ENCODE data around the gene DARS1. TPM values are rescaled to one million over a fixed set of nuclear protein-coding genes. Genes with fewer than 3 reads are reported as not detected.

DARS1 gene
- total RNA-seq, 1 donor from 2014 or later: 82.9 TPM

DNA sequence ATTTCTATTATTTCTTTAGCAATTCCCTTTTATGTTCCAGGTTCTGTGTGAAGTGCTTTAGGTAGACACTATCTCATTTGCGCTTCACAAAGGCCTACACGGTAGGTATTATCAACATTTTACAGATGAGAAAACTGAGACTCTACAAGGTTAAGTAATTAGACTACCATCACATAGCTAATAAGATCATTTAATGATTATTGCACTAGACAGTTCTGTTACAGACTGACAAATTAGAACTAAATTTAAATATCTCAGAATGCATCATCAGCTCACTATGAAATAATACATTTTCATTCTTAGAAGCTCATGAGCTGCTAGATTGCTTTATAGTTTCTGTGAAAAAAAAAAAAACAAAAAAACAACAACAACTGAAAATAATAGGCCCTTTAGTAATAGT lies 37.9 kb downstream of the DARS1 start:
- no peak for TF ChIP-seq CTCF (IDR thresholded peaks at IDR 0.05; ENCODE audit: unreplicated experiment)
- no peak for DNase-seq (ENCODE audit: low spot score)
- Mint-ChIP-seq H3K27ac (ENCODE audit: unreplicated experiment) (no peak overlapping the region), H3K4me3 (ENCODE audit: unreplicated experiment) (no peak overlapping the region), H3K9me3 (ENCODE audit: unreplicated experiment) (no peaks in the 10 kb centered on the region), H3K4me1 (ENCODE audit: unreplicated experiment) (peaks cover 8% of the 10 kb centered on the region), H3K36me3 (ENCODE audit: low read depth, unreplicated experiment) (peaks cover 22% of the 10 kb centered on the region), H3K27me3 (ENCODE audit: unreplicated experiment) (no peaks in the 10 kb centered on the region)

- Mint-ChIP-seq H3K9me3 (ENCODE audit: unreplicated experiment) (no peaks in the 10 kb centered on the region), H3K27me3 (ENCODE audit: unreplicated experiment) (no peaks in the 10 kb centered on the region), H3K36me3 (ENCODE audit: low read depth, unreplicated experiment) (peaks cover 20% of the 10 kb centered on the region), H3K4me3 (ENCODE audit: unreplicated experiment) (no peak overlapping the region), H3K27ac (ENCODE audit: unreplicated experiment) (no peak overlapping the region), H3K4me1 (ENCODE audit: unreplicated experiment) (peaks cover 4% of the 10 kb centered on the region)
- DNase-seq (ENCODE audit: low spot score): no peak
- TF ChIP-seq CTCF (IDR thresholded peaks at IDR 0.05; ENCODE audit: unreplicated experiment): no peak
These were observed 39.9 kb downstream of the DARS1 start for GRCh38 chr2:135945526-135945925.

DNA sequence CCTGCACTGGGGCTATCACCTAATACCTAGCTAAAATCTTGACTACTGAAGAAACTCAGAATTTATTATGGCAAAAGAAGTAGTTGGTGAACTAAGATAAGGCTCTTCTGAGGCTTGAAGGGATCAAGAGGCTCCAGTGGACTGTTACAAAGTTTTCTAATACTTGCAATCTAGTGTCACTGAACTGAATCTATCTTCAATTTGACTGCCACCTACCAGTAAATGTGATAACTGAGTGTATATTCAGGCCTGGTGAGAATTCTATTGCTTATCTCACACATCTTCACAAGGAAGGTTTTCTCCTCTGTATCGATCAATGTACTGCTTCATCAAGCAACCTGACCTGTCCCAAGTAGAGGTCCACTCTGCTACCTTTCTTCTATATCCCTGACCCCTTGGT lies 40.8 kb downstream of the DARS1 start:
- H3K9me3 Mint-ChIP-seq (ENCODE audit: unreplicated experiment): no peaks in the 10 kb centered on the region
- H3K4me1 Mint-ChIP-seq (ENCODE audit: unreplicated experiment): peaks cover 2% of the 10 kb centered on the region
- no peak overlapping the region for H3K27ac Mint-ChIP-seq (ENCODE audit: unreplicated experiment)
- no peaks in the 10 kb centered on the region for H3K27me3 Mint-ChIP-seq (ENCODE audit: unreplicated experiment)
- H3K4me3 Mint-ChIP-seq (ENCODE audit: unreplicated experiment): no peak overlapping the region
- DNase-seq (ENCODE audit: low spot score): no peak
- H3K36me3 Mint-ChIP-seq (ENCODE audit: low read depth, unreplicated experiment): peaks cover 21% of the 10 kb centered on the region
- no peak for TF ChIP-seq CTCF (IDR thresholded peaks at IDR 0.05; ENCODE audit: unreplicated experiment)

DNA sequence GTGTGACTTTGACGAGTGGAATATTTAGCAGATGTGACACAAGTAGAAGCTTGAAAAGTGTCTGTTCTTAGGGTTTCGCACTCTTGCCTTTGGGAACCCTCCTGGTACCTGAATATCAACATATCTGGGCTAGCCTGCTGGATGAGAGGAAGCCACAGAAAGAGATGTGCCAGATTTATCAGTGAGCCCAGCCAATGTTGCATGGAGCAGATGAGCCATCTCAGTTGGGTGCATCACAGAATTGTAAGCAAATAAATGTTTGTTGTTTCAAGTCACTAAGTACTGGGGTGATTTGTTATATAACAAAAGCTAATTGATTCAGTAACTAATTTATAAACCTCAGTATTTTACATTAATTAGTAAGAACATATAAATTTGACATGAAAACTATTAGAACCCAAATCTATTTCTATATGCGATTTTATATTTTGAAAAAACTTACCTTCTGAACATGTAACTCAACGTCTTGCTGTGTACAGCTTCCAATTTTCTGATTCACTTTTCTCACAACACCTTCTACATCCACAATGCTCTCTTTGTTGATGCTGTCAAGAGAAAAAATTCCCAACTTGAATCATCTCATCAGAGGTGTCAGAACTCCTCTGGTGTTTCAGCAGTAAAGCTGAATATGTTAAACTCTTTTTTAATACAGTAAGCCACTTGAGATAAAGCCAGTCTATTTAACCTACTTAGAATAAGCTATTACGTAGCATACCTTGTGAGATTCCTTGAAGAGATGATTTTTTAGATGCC lies 42.3 kb downstream of the DARS1 start:
- H3K9me3 Mint-ChIP-seq (ENCODE audit: unreplicated experiment): no peaks in the 10 kb centered on the region
- peaks cover 8% of the 10 kb centered on the region for H3K4me1 Mint-ChIP-seq (ENCODE audit: unreplicated experiment)
- H3K27me3 Mint-ChIP-seq (ENCODE audit: unreplicated experiment): no peaks in the 10 kb centered on the region
- H3K4me3 Mint-ChIP-seq (ENCODE audit: unreplicated experiment): peak overlapping the region; percentile 44
- H3K27ac Mint-ChIP-seq (ENCODE audit: unreplicated experiment): no peak overlapping the region
- H3K36me3 Mint-ChIP-seq (ENCODE audit: low read depth, unreplicated experiment): peaks cover 27% of the 10 kb centered on the region
- TF ChIP-seq CTCF (IDR thresholded peaks at IDR 0.05; ENCODE audit: unreplicated experiment): no peak
- DNase-seq (ENCODE audit: low spot score): no peak

DNA sequence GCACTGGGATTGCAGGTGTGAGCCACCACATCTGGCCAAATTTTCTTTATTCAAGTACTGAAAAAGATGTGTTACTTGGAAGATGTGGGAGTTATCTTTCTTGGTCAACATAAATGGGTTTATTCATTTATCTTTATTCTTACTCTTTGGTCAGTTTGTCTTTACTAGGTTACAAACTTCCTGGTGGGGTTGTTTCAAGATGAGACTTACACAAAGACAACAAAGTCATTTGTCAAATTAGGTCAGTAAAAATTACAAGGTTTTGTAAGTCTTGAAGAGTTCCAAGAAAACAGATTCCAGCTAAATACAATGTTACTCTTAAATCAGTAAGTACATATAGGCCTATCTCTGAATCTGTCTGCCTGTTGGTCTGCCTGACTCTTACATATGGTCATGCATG lies 48.9 kb downstream of the DARS1 start:
- H3K4me1 Mint-ChIP-seq (ENCODE audit: unreplicated experiment): peaks cover 20% of the 10 kb centered on the region
- no peak overlapping the region for H3K4me3 Mint-ChIP-seq (ENCODE audit: unreplicated experiment)
- H3K36me3 Mint-ChIP-seq (ENCODE audit: low read depth, unreplicated experiment): peaks cover 33% of the 10 kb centered on the region
- no peak for DNase-seq (ENCODE audit: low spot score)
- no peak overlapping the region for H3K27ac Mint-ChIP-seq (ENCODE audit: unreplicated experiment)
- H3K27me3 Mint-ChIP-seq (ENCODE audit: unreplicated experiment): no peaks in the 10 kb centered on the region
- TF ChIP-seq CTCF (IDR thresholded peaks at IDR 0.05; ENCODE audit: unreplicated experiment): no peak
- no peaks in the 10 kb centered on the region for H3K9me3 Mint-ChIP-seq (ENCODE audit: unreplicated experiment)

All from endothelial cell (in vitro differentiated cells).